ENCODE data around the gene SMIM7.

GRCh38 chr19:16657384-16657783 is 2.6 kb downstream of the SMIM7 start:
- TF ChIP-seq SRF (IDR thresholded peaks at IDR 0.05; ENCODE audit: low read depth, low read length) (no peak), FOXJ3 (CRISPR knock-in tag; IDR thresholded peaks at IDR 0.05; ENCODE audit: borderline replicate concordance) (no peak), HCFC1 (IDR thresholded peaks at IDR 0.05; ENCODE audit: low read depth, low read length) (no peak), ZC3H4 (CRISPR knock-in tag; IDR thresholded peaks at IDR 0.05; ENCODE audit: borderline replicate concordance) (no peak), POLR2A (IDR thresholded peaks at IDR 0.05; ENCODE audit: insufficient read depth in 1 of 2, low read depth in 2 of 2, low read length in 2 of 2) (0 out of 4 replicates have a peak, but pooled peaks of 1 of the 2 experiments have one; percentile 15)
